Measurements from ENCODE around the gene NSF. TPM values are rescaled to one million over a fixed set of nuclear protein-coding genes. Genes with fewer than 3 reads are reported as not detected.
A peak's percentile ranks its signal among the peaks of the same experiment; 100 is the strongest.

NSF gene
- total RNA-seq, 4 donors from 2014 or later: 15.6 to 22.9 (median 19.0) TPM

- no peak for TF ChIP-seq POLR2AphosphoS5 (IDR thresholded peaks at IDR 0.05)
- no peak for TF ChIP-seq POLR2A (IDR thresholded peaks at IDR 0.05)
- TF ChIP-seq, protein P1, sequence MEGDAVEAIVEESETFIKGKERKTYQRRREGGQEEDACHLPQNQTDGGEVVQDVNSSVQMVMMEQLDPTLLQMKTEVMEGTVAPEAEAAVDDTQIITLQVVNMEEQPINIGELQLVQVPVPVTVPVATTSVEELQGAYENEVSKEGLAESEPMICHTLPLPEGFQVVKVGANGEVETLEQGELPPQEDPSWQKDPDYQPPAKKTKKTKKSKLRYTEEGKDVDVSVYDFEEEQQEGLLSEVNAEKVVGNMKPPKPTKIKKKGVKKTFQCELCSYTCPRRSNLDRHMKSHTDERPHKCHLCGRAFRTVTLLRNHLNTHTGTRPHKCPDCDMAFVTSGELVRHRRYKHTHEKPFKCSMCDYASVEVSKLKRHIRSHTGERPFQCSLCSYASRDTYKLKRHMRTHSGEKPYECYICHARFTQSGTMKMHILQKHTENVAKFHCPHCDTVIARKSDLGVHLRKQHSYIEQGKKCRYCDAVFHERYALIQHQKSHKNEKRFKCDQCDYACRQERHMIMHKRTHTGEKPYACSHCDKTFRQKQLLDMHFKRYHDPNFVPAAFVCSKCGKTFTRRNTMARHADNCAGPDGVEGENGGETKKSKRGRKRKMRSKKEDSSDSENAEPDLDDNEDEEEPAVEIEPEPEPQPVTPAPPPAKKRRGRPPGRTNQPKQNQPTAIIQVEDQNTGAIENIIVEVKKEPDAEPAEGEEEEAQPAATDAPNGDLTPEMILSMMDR (IDR thresholded peaks at IDR 0.05): no peak
- no peak for TF ChIP-seq EP300 (IDR thresholded peaks at IDR 0.05)
- H3K27me3 ChIP-seq: no peaks in the 10 kb centered on the region
- H3K36me3 ChIP-seq: peaks cover 0 to 4% of the 10 kb centered on the region in 2 donors
- no peak for ATAC-seq
- H3K27ac ChIP-seq: no peak overlapping the region
- no peaks in the 10 kb centered on the region for H3K9me3 ChIP-seq
- WGBS, 2 donors (ENCODE audit: low coverage in 1 of 2): 69 to 74% methylated on average over 2 to 9 of the region's 12 CpGs
- H3K4me1 ChIP-seq: no peaks in the 10 kb centered on the region
- no peak overlapping the region for H3K4me3 ChIP-seq
Observed at GRCh38 chr17:46764000-46764708, 173.7 kb downstream of the NSF start.

DNA sequence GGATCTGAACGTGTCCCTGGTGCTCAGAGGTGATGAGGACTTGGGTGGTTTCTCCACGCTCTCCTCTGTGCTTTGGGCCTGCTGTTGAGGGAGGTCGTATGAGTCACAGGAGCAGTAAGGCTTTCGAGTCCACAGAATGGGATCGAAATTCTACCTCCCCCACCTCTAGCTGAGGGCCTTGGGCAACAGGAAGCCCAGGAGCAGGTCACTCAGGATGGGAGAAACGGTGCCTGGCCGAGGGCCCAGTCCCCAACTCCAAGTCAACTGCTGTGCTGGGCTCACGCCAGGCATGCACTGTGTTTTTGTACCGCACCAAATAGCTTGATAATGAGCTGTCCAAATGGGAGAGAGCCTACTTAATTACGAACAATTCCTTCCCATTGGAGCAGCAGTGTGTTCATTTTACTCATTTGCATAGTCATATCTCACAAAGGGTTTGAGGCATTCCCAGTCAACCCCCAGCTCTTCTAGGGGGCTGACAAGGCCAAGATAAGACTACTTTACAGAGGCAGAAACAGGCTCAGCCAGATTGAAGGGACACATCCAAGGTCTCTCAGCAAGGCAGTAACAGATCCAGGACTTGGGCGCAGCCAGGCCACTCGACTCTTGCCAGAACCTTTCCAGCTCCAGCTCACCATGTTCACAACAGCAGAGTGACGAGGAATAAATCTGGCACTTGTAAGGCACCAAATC lies 174.4 kb downstream of the NSF start:
- Histone ChIP-seq H3K9me3 (no peaks in the 10 kb centered on the region), H3K27ac (no peak overlapping the region), H3K4me3 (no peak overlapping the region), H3K4me1 (peaks cover 0 to 6% (median 0%) of the 10 kb centered on the region in 3 donors), H3K36me3 (no peaks in the 10 kb centered on the region), H3K27me3 (no peaks in the 10 kb centered on the region)
- TF ChIP-seq POLR2A (IDR thresholded peaks at IDR 0.05): no peak
- TF ChIP-seq POLR2AphosphoS5 (IDR thresholded peaks at IDR 0.05): no peak
- TF ChIP-seq, protein P1 (IDR thresholded peaks at IDR 0.05): no peak
- no peak for TF ChIP-seq EP300 (IDR thresholded peaks at IDR 0.05)
- peak; percentile 42 for ATAC-seq
- WGBS, 2 donors (ENCODE audit: low coverage in 1 of 2): 60% methylated on average over 2 of the region's 13 CpGs; no CpG with 5 or more reads in 1 of the 2 donors

DNA sequence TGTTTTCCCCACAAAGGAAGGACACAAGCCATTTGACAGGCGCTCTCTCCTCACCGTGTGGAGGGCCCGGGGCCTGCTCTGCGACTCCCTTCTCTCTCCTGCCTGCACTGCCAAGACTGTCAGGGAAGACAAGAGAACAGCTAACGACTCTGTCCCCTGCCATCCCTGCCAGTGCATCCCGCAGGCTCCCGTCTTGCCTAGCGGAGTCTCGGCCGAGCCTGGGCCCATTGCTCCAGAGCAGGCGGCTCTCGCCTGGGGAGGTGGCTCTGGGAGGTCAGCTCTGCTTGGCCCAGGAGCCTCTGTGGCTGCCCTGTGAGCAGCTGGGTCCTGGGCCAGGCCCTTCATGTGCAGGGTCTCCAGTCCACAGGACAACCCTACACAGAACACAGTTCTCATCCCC lies 175.0 kb downstream of the NSF start:
- TF ChIP-seq POLR2AphosphoS5 (IDR thresholded peaks at IDR 0.05): no peak
- TF ChIP-seq, protein P1 (IDR thresholded peaks at IDR 0.05): no peak
- TF ChIP-seq EP300 (IDR thresholded peaks at IDR 0.05): no peak
- no peak for TF ChIP-seq POLR2A (IDR thresholded peaks at IDR 0.05)
- no peak overlapping the region for H3K27ac ChIP-seq

DNA sequence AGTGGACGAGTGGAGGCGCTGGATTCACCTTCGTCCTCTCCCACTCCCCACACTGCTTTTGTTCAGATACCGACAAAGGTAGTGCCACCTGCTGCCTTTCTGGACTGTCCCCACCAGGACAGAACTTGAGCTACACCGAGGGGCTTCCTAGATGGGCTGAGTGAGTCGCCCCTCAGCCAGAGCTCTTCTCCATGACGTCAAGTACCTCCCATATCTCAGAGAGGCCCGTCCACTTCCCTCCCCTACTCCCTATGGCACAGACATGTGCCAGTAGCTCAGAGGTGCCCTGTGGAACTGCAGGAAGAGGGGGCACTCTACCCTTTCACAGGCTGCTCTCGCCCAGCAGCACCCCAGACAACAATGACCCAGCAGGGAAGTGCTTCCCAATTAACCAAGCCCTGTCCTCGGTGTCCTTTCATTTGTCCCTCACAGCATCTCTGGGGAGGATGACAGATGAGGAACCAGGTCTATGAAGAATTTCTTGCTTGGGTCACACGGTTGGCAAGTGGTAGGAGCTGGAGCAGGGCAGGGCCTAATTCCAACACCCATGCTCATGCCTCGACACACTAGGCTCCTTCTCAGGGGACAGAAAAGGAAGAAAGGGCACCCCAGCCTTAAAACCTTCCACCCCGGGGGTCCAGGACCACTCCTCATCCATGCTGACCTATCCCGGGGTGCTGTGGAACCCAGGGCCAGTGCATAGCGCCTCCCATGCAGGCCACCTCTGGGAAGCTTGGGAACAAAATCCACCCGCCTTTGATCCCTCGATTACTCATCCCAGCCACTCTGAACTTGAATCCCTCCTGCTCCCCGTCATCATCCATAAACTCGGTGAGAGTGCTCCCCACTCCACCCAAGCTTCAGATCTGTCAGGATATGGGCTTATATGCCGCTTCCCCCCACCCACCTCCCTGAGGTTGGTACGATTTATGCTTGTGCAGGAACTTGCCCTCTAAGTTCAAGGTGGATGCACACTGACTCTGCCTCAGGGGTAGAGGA lies 176.3 kb downstream of the NSF start:
- H3K9me3 ChIP-seq: no peaks in the 10 kb centered on the region
- no peaks in the 10 kb centered on the region for H3K36me3 ChIP-seq
- no peak overlapping the region for H3K4me3 ChIP-seq
- no peak for ATAC-seq
- H3K27me3 ChIP-seq: peaks cover under 1% of the 10 kb centered on the region
- H3K4me1 ChIP-seq: peaks cover 0 to 16% (median 0%) of the 10 kb centered on the region in 3 donors
- 93 to 94% methylated on average over 3 to 9 of the region's 21 CpGs for WGBS, 2 donors (ENCODE audit: low coverage in 1 of 2)
- TF ChIP-seq EP300 (IDR thresholded peaks at IDR 0.05) (no peak), POLR2A (IDR thresholded peaks at IDR 0.05) (no peak), POLR2AphosphoS5 (IDR thresholded peaks at IDR 0.05) (no peak)
- TF ChIP-seq, protein P1 (IDR thresholded peaks at IDR 0.05): no peak
- no peak overlapping the region for H3K27ac ChIP-seq

More for the DNA sequence above, 175.0 kb downstream of the NSF start:
- Histone ChIP-seq H3K4me3 (no peak overlapping the region), H3K9me3 (no peaks in the 10 kb centered on the region), H3K27me3 (no peaks in the 10 kb centered on the region), H3K36me3 (no peaks in the 10 kb centered on the region), H3K4me1 (peaks cover 0 to 7% (median 0%) of the 10 kb centered on the region in 3 donors)
- WGBS, 2 donors (ENCODE audit: low coverage in 1 of 2): 100% methylated on average over 1 of the region's 12 CpGs; no CpG with 5 or more reads in 1 of the 2 donors
- no peak for ATAC-seq

Data from gastroesophageal sphincter (tissue), 4 donors.